ENCODE data around the gene GALNT4.

The GALNT4 gene

GRCh38 chr12:89524541-89525304 is at the start of gene GALNT4:
TSS of gene GALNT4 (minus strand) at chr12:89524796. CDS start at chr12:89524549, 247 bp downstream.
- DNase-seq: no peak

- no peak for DNase-seq
These were observed 48.6 kb upstream of the GALNT4 start for GRCh38 chr12:89573051-89573810.

GRCh38 chr12:89571491-89572195 is 47.0 kb upstream of the GALNT4 start:
- no peak for DNase-seq

DNA sequence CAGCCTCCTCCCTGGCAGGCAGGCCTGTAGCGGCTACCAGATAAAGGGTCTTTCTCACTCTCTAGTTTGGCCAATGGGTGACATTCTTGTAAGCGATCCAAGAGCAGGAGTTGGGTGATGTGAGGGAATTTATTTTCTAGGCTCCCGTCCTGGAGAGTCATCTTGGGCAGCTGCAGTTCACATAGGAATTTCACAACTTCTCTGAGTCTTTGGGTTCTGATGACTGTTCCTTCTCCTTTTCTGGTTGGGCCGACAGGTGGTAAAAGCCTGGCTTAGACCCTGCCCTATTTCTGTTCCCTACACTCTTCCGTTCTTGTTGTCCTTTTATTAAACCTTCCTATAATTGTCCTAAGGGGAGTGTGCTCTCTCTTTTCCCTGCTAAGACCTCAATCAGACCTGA is 43.9 kb upstream of the GALNT4 start:
- no peak for DNase-seq

- DNase-seq: no peak
These were observed 43.2 kb upstream of the GALNT4 start for GRCh38 chr12:89567691-89568239.

DNA sequence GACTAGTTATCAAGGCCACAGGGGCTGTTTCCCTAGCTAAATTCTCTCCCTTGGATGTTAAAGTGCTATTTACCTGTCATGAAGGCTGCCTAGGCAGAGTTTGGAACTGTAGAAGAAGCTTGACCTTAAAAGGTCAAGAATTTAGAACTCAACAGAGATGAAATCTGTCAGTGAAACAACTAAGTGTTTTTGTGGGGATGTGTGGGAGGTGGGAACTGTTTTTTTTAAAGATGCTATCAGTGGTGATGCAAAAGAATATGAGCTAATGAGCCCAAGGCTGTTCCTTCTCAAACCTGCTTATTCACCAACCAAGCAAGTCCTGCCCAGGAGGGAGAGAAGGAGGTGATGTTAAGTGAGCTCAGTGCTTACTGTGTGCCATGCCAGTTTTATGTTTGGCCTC is 42.0 kb upstream of the GALNT4 start:
- DNase-seq: no peak

DNA sequence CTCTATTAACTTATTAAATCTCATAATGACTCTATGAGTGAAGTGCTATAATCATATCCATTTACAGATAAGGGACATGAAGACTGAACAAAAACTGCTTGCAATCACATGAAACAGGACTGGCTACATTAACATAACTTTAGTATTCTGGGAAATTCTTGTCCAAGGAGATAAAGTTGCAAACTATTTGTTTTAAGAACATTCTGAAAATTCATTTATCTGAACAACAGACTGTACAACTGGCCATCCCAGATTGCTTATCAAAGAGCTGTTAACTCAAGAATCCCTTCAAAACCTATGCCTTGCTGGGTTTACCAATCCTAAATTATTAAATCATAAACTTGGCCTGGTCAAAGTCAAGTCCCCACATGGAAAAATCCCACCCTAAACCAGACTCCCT is 40.4 kb upstream of the GALNT4 start:
- no peak for DNase-seq

DNA sequence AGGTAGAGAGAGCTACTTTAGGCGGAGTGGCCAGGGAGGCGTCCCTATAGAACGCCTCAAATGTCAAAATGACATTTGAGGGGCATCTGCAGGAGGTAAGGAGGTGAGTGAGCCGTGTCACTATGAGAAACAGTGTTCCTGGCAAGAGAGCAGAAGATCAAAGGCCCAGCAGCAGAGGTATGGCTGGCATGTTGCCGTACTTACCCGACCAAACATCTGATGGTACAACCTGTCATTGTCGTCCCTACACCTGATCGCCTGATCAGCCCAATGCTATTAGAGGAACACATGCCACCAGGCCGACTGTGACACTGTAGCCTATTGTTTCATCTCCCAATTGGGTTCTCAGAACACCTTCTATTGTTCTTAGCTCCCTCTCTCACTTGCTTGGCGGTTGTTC is 35.2 kb upstream of the GALNT4 start:
- no peak for DNase-seq

DNA sequence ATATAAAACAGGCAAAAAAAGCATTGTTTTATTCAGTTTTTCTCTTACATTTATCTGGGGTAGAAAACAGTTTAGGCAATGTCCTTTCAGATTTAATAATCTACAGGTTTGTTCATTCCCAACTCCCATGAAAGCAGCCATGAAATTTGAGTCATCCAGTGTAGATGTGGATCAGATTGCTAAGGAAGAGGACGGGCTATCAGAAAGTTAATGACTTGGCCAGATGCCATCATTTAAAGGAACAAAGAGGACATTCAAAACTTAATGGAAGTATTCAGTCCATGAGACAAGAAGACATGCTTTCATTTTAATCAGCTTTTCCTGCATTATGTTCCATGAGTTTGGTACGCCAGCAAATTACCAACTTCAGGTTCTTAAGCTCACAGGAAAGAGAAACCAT is 32.4 kb upstream of the GALNT4 start:
- no peak for DNase-seq

DNA sequence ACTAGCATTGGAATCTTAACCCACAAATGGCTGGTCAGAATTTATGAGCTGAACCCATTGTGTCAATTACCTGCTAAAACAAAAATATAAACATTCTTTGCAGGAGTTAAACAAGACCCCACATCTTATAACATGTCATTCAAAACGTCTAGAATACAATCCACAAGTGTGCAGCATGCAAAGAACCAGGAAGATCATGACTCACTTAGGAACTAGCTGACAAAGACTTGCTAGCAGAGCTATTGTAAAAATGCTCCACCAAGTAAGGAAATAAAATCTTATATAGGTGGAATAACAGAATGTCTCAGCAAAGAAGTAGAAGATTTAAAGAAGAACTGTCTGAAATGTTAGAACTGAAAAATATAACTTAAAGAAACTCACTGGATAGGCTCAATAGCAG is 27.8 kb upstream of the GALNT4 start:
- DNase-seq: no peak

- no peak for DNase-seq
These were observed 27.2 kb upstream of the GALNT4 start for GRCh38 chr12:89551747-89552146.

DNA sequence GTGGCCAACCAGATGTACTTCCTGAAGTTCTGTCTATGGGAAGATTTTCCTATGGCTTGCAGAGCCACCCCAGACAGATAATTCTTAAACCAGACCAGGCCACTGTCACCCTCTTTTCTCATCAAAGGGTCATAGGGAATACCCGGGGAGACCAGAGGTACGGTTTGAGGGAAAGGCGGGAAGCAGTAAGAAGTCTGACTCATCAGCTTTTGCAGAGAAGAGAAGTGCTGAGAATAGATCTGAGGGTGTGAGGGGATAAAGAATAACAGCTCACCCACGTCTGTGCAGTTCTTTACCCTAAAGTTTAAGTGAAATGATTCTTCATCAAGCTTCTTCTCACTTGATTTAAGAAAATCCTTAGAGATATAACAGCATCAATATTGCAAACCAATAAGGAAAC is 22.5 kb upstream of the GALNT4 start:
- DNase-seq: no peak

- DNase-seq: no peak
These were observed 21.6 kb upstream of the GALNT4 start for GRCh38 chr12:89546151-89546550.

GRCh38 chr12:89544681-89545184 is 20.1 kb upstream of the GALNT4 start:
- no peak for DNase-seq

GRCh38 chr12:89544022-89544421 is 19.4 kb upstream of the GALNT4 start:
- DNase-seq: no peak

GRCh38 chr12:89542912-89543592 is 18.5 kb upstream of the GALNT4 start:
- DNase-seq: no peak

- DNase-seq: no peak
These were observed 17.6 kb upstream of the GALNT4 start for GRCh38 chr12:89542236-89542635.

- no peak for DNase-seq
These were observed 16.0 kb upstream of the GALNT4 start for GRCh38 chr12:89540586-89540985.

DNA sequence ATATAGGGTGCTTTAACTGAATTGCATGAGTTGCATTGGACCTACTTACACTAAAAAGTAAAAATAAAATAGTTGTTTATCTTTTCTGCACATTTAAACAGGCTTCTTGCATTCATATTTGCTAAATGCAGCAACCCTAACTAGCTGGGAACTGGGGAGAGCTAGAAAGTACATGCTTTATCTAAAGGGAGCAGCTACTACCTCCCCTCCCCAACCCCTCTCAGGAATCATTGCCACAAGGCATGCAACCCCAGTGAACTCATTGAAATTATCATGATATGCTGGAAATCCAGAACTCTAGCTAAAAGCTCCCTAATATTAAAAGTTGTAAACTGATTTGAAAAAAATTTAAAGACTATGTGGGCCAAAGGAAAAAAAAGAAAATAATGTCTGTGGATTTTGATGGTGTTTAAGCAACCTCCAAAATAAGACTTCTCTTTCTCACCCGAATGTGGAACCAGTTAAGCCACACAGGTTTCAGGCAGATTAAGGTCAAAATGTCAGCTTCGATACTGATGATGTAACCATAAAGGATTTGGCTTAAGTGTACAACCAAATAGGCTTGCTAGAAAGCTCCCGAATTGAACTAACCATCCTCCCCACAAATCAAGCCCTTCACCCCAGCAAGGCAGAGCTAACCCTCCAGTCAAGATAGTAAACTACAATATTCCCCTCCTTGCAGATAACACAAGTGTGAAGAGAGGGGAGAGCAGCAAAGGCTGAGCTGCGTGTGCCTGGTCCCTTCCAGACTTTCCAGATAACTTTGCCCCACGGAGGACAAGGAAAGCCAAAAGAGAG is 15.0 kb upstream of the GALNT4 start:
- DNase-seq: no peak

- DNase-seq: no peak
These were observed 14.3 kb upstream of the GALNT4 start for GRCh38 chr12:89538897-89539296.

- no peak for DNase-seq
These were observed 12.8 kb upstream of the GALNT4 start for GRCh38 chr12:89537389-89537788.

GRCh38 chr12:89529738-89530137 is 5.1 kb upstream of the GALNT4 start:
- peak; percentile 26 for DNase-seq
